ENCODE data around the gene SPOCK1.
"Not testable (repeated sequence)": the region's sequence is repeated elsewhere in the genome, so short reads cannot be mapped to it uniquely, and the experiment has no call there.

The SPOCK1 gene

DNA sequence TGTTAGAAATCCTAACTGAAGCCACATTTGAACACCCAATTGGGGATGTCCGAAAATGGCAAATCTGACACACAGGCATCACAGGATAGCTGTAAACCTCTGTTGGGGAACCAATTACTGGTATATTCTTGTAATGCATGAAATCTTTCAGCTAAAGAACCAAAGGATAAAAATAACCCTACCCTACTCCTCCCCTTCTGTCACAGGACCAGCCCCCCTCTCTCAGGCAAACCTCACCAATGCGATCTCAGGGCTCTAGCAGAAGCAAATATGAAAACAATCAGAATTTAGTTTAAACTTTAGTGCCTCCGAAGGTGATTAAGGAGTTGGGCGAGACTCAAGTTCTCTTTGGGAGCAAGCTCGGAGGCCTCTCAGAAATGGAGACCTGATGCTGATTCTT is 499.3 kb downstream of the SPOCK1 start:
- DNase-seq, result no peak

DNA sequence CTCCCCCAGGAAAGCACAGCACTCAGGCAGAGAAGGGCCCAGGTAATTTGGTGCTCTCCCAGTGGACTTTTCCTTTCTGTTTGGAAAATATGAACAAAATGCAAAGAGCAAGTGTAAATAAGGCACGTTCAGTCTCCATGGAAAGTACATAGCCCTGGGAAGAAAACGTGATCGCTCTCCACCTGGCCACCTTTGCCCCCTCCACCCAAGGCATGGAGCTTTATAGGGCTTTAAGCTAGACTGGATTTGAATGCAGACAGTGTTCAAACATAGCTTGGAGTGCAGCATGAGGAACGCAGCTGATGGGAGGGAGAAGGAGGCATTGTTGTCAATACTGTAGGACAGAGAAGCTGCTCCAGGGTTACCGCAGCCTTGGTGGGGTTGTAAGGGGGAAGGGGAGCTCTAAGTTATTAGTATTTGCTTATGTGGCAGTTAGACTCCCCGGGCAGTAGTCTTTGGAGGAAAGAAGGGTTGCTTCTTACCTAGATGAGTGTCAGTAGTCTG is 500.2 kb downstream of the SPOCK1 start:
- no peak for DNase-seq

DNA sequence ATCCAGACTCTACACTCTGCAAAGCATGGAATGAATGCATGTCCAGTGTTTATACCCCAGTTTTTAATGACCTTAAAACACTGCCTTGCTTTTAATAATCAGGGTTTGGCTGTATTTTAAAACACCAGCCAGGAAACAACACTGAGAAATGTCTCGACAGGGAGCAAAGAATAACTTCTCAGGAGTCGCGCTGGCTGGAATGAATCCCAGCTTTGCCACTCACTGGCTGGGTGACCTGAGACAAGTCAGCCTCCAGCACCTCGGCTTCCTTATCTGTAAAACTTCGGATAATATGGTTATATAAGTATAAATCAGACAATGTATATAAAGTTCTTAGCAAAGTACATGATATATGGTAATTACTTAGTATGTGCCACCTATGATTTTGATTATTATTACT is 505.0 kb downstream of the SPOCK1 start:
- no peak for DNase-seq

DNA sequence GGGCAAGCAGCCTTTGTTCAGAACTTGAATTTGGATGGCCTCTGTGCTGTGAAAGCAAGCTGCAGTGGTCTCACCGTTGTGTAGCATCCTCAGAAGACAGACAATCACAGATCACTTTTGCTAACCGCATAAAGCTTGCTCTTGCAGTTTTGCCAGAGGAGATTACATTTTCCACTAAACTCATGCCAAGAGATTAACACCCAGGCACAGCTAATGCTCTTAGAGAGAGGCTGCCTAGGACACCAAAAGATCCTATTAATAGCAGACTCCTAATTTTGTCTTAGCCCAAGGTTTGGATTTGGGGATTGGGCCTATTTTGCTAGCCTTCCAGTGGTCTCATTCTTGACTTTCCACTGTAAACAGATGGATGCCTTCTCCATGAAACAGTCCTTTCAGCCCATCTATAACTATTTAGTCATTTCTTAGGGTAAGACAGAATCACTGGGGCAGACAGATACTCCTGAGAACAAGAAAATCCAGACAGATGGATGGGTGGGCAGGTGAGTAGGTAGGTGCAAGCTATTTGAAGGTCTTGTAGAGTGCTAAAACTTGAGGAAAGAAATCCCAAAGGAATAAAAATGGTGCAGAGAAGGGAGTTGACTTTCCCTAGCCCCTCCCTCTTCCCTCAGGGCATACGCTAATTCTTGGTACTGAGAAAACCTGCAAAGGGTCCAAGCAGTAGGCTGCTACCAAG is 506.2 kb downstream of the SPOCK1 start:
- no peak for DNase-seq

DNA sequence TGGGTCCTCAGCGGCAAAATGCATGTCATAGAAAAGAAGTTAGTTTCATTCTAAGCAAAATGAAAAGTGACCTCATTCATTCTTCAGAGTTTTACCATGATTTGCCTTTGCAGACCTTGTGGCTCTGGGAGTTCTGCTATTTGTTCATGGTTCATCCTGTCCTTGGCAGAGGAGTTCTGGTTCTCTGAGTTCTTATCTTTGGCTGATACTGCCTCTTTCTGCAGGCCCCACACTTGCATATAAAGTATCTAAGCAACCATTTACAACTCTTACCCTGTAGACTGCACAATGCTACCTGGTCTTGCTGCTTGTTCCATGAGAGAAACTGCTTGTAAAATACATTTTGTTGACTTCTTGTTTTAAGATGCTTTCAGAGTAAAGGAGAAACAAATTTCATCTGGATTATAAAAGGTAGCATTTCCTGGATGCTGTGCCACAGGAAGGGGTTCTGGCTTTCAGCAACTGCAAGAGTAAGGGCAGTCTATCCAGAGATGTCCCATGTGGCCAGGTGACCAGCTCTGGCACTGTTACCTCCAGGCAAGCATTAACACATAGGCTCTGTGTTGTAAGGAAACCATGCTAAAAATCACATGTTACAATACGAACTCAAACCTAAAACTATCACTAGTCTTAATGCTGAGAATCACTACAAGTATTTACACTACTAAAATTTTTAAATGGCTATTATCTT is 513.2 kb downstream of the SPOCK1 start:
- no peak for DNase-seq

DNA sequence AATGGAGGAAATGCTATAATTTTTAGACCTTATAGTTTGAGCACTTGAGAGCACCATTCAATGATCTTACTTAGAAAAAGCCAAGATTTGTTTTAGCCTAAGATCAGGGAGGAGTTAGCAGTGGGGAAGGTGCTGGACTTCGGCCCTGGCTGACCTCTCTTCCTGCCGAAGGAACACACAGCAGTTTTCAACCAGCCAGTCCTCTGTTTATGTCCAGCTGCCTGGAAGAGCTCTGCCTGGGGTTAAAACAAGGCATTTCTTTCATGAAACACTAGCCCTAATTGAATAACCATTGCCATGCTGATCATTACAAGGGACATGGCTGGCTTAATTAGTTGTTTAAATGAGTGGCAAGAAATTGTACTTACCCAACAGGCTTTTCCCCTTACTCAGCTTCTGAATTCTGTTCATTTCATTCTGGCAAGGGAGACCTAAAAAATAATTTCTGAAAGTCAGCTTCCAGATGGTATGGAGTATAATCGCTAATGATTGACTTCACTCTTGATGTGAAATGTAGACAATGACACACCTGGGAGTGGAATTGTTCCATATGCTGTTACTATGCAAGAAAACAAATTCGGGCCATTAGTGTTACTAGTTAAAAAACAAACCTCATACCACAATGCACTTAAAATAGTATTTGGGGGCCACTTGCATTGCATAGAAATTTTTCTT is 514.2 kb downstream of the SPOCK1 start:
- no peak for DNase-seq

DNA sequence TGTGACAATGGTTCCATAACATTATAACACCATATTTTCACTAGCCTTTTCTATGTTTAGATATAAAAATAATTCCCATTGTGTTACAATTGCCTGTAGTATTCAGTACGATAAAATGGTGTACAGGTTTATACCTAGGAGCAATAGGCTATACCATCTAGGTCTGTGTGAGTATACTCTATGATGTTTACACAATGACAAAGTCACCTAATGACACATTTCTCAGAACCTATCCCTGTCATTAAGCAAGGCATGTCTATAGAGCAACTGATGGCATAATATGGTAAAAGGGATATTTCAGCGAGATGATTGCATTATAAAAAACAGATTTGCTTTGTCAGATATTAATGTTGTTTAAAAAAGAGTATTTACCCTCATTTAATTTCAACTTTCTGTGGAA is 517.2 kb downstream of the SPOCK1 start:
- DNase-seq, result no peak

DNA sequence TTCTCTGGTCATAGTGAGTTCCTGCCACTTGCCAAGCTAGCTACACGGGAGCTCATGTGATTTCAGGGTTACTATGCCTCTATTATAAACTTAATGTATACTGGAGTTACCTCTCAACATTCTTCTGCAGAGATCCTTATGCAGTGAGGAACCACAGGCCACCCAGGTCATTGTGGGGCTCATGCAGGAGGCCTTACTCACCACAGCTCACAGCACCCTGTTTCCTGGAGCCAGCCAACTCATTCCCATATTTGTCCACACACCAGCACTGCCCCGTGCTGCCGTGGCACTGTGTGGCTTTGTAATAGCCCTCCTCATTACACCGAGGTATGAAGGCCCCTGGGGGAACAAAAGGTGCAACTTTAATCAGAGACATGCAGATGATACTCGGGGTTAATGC is 520.0 kb downstream of the SPOCK1 start:
- no peak for DNase-seq

DNA sequence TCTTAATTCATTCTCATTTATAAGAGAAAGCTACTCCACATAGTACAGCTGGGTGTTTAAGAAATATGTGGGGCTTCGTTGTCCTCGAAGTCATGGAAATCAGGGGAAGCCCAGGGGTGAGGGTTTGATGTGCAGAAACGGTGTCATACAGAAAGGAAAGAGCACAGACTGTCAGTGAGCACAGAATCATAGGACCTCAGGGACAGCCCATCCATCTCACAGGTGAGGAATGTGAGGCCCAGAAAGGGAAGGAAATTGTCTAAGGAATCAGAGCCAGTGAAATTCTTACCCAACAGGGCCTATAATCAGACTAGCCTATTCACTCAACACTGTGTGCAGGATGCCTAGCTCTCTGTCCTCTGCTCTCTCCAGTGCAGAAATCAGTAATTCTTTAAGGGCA is 535.6 kb downstream of the SPOCK1 start:
- no peak for DNase-seq

DNA sequence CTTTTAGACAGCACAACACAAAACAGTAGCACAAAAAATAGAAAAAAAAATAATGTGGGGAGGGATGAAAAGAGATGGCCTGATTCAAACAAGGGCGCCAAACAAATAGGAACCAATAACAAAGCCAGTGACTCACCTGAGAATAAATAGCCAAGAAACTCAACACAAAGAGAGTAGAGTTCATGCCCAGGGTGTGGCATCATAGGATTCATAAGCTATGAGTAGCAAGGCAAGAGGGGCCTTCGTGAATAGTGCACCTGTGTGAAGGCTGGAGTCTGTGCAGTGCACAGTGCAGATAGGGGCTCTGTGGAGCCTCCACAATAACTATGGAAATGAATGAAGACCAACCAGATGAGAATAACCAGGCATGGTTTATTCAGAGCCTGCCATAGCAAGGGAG is 541.7 kb downstream of the SPOCK1 start:
- DNase-seq, result no peak

DNA sequence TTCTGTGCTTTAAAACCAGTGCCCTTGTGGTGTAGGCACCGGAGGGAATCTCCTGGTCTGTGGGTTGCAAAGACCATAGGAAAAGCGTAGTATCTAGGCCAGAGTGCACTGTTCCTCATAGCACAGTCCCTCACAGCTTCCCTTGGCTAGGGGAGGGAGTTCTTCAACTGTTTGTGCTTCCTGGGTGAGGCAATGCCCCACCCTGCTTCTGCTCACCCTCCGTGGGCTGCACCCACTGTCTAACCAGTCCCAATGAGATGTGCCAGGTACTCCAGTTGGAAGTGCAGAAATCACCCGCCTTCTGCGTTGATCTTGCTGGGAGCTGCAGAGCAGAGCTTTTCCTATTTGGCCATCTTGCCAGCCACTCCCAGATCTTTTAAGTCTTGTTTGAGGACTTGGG is 545.0 kb downstream of the SPOCK1 start:
- not testable (repeated sequence) for DNase-seq

DNA sequence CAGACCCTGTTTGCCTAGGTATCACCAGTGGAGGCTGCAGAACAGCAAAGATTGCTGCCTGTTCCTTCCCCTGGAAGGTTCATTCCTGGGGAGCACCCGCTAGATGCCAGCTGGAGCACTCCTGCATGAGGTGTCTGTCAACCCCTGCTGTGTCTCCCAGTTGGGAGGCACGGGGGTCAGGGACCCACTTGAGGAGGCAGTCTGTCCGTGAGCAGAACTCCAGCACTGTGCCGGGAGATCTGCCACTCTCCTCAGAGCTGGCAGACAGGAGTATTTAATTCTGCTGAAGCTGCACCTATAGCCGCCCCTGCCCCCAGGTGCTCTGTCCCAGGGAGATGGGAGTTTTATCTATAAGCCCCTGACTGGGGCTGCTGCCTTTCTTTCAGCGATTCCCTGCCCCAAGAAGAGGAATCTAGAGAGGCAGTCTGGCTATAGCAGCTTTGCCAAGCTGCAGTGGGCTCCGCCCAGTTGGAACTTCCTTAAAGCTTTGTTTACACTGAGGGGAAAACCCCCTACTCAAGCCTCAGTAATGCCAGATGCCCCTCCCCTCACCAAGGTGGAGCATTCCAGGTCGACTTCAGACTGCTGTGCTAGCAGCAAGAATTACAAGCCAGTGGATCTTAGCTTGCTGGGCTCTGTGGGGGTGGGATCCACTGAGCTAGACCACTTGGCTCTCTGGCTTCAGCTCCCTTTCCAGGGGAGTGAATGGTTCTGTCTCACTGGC is 545.6 kb downstream of the SPOCK1 start:
- DNase-seq, result not testable (repeated sequence)

DNA sequence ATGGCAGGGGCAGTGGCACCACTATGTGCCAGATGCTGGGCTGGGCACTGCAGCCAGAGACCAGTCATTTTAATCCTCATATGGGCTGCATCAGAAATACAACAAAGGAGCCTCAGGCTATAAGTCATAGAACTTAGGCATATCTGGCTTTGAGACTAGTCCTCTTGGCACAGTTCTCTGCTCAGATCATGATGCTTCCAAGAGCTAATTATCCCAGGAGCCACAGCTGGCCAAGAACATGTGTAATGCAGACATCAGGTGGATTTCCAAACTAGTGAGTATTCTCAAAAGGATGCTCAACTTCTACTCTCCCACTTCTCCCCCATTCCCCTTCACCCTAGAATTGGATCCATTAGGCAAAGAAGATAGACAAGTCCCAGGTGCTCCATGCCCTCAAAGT is 571.6 kb downstream of the SPOCK1 start:
- no peak for DNase-seq

DNA sequence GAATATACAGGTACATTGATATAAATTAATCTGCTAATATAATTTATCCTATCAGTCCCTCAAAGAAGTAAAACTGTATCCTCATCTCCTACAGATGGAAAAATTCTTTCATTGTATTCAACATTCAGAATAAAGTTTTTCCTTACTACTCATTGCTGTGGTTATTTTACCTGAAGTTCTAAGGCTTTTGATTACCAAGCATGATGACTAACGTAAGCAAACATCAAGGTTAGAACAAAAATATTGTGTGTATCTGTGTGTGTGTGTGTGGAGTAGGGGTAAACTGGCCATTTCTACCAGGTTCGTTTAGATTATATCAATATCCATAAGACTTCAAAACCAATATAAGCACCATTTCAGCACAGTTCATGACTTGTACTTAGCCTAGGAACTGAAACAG is 573.1 kb downstream of the SPOCK1 start:
- no peak for DNase-seq

Data from NCI-H1930 (cell line).